Fibroblast of pulmonary artery (primary cell): ENCODE data around the gene ALDH3B1.

Experiments
- DNase-seq: peaks from one replicate; pipeline ENCODE4 v3.0.0-alpha.2; 2010; ENCODE audit warnings: low read depth
- H3K4me3 ChIP-seq: replicated peaks from 2 replicates; pipeline ENCODE4 v1.5.1; 2011; ENCODE audit warnings: low read depth, mild to moderate bottlenecking, control low read depth, low read length, moderate library complexity
- TF ChIP-seq, protein P1 (sequence below): IDR thresholded peaks from 2 replicates; pipeline ENCODE4 v1.5.1; 2011; ENCODE audit warnings: mild to moderate bottlenecking, control low read depth, low read length, inconsistent platforms; ENCODE audit errors: missing control alignments

Gene ALDH3B1

DNA sequence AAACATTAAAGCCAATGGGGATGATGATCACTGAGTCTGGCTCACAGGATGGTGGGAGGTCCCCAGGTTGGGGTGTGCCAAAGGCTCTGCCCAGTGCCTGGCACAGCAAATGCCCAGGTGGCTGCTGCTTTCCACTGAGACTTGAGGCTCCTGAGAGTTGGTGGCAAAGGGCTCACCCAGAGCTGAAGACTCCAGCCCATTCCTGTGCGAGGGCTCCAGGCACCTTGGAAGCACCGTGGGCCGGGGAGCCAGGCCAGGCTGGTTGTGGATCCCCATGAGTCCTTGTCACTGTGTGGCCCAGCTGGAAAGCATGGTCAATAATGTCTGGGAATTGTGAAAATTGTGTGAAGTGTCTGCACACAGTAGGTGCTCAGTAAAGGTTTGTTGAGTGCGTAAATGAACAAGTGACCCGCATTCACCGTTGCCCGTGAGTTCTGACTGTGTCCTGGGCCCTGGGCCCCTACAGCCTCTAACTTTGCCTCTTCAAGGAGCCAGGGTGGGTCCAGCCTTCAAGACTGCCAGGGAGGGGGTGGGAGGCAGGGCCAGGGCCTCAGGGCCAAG is 3.4 kb upstream of the ALDH3B1 start:
- DNase-seq, result no peak
- TF ChIP-seq, protein P1, sequence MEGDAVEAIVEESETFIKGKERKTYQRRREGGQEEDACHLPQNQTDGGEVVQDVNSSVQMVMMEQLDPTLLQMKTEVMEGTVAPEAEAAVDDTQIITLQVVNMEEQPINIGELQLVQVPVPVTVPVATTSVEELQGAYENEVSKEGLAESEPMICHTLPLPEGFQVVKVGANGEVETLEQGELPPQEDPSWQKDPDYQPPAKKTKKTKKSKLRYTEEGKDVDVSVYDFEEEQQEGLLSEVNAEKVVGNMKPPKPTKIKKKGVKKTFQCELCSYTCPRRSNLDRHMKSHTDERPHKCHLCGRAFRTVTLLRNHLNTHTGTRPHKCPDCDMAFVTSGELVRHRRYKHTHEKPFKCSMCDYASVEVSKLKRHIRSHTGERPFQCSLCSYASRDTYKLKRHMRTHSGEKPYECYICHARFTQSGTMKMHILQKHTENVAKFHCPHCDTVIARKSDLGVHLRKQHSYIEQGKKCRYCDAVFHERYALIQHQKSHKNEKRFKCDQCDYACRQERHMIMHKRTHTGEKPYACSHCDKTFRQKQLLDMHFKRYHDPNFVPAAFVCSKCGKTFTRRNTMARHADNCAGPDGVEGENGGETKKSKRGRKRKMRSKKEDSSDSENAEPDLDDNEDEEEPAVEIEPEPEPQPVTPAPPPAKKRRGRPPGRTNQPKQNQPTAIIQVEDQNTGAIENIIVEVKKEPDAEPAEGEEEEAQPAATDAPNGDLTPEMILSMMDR, result no peak
- no peak overlapping the region for H3K4me3 ChIP-seq

GRCh38 chr11:68007498-68008380 is 2.4 kb upstream of the ALDH3B1 start:
- no peak for DNase-seq
- TF ChIP-seq, protein P1, result no peak
- no peak overlapping the region for H3K4me3 ChIP-seq

DNA sequence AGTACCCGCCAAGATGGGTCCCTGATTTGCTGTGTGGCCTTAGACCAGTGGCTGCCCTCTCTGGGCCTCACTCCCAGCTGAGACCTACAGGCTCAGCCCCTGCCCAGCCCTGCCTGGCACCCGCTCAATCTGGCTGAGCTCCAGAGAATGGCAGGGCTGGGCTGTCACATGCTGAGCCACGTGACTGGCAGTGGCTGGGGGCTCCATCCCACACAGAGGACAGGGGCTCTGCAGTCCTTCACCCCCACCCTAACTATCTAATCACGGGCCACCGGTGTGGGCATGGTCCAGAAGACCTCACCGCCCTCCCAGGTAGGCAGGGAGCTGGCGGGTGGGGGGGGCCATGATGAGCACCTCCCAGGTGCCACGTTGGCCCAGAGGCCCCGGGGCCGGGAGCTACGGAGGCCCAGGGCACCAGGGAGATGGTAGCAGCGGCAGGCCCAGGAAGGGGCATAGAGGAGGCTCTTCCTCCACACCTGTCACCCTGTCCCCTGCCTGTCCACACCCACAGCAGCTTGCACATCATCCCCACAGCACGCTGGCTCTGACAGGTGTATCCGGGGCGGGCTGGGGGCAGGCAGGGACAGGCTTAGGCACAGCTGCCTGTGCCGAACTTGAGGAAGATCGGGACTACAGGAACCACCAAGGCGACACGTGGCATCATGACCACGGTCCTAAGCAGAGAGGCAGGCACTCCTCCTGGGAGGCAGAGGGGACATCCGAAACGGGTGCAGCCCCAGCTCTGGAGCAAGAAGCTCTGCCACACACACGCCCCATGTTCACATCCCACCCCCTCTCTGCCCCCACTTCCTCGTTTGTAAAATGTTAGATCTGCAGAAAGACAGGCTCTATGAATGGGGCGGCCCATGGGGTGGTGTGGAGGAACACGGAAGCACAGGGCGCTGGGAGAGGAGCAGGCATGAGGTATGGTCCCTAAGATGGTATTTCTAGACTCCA is 1.5 kb upstream of the ALDH3B1 start:
- no peak for DNase-seq
- H3K4me3 ChIP-seq, result no peak overlapping the region
- TF ChIP-seq, protein P1, result no peak

DNA sequence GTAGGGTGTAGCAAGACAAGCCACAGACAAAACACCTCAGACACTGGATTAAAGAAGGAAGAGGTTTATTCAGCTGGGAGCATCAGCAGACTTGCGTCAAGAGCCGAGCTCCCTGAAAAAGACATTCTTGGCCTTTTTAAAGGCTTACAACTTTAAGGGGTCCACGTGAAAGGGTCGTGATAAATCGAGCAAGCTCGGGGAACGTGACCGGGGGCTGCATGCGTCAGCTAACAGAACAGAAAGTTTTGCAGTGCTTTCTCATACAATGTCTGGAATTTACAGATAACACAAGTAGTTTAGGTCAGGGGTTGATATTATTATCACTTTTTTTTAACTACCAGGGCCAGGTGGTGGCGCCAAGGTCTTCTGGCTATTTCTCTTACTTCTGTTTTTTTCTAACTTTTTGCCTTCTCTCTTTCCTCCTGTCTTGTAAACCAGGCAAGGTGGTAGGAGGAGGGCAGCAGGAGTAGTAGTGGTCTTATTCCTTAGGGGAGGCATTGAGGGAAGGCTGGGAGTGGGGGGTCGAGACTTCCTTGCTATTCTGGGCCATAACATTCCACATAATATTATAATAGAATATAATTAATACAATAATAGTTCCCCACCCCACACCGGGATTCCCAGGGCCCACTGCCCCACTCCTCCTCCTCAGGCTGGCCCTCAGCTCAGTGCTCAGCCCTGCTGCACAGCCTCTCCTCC is 587 bp upstream of the ALDH3B1 start:
- TF ChIP-seq, protein P1, result peak; percentile 31
- H3K4me3 ChIP-seq, result peak overlapping the region; percentile 57
- peak; percentile 51 for DNase-seq

GRCh38 chr11:68011051-68011943 is 1.2 kb downstream of the ALDH3B1 start:
- TF ChIP-seq, protein P1, result no peak
- H3K4me3 ChIP-seq, result peak overlapping the region; percentile 57
- no peak for DNase-seq
